HG03460 (cell line): Measurements from ENCODE around the gene LEF1.

Experiments
- ATAC-seq: cut with Tn5 transposase; IDR thresholded peaks from one replicate; pipeline ENCODE4 v1.9.1; 2021; ENCODE audit not compliant: unreplicated experiment

LEF1 gene

DNA sequence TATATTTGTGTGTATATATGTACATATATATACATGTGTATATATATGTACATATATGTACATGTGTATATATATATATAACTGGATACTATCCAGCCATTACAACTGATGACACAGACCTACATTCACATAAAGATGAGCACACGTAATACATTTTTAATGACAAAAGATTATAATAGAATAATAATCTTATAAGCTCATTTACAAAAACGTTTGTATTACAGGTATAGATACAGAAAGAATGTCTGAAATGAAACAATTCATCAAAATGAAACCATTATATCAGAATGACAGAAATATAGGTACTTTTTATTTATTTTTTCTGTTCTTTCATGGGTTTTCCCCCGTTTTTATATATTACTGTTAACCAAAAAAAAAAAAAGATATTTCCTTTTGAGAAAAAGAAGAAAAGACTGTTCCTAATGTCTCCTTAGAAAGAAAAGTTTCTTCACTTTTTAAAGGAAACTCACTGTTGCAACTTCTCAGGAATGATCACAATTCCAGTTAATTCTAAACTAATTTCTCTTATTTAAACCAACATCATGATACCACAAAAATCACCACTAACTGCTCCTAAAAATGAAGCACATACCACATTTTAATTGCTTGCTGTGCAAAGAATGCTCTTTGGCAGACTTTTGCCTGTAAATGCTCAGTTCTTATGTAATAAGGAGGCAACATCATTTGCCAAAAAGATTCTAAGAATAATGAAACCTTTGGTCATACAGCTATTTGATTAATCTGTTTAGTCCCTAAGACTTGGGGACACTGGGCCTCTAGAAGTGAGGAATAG is 18.9 kb downstream of the LEF1 start:
- ATAC-seq: no peak

DNA sequence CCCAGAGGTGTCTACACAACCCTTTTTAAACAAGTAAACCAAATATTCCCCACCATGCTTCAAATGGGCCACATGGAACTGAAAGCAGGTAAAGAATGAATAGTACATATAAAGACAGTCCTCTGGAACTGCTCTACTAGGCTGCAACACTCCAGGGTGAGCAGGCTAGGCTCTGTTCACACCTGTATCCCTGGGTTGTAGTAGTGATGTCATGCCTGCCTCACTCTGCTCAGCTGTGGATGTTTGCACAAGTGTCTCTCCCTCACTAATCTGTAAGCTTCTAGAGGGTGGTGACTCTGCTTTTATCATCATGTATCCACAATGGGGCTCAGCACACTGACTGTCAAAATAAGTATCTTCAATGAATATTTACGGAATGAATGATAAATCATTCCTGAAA is 20.4 kb downstream of the LEF1 start:
- no peak for ATAC-seq

DNA sequence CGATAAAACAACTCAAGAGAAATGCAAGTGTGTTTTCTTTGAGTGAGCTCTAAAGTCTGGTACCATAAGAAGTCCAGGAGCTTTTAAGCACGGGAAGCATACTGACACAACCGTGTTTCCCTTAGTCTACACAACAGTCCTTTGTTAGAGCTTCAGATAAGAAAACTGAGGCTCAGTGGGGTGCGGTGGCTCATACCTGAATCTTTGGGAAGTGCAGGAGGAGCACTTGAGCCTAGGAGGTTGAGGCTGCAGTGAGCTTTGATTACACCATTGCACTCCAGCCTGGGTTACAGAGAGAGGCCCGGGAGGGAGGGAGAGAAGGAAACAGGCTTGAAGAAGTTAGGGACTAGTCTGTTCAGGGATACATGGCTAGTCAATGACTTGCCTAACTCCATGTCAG is 21.9 kb downstream of the LEF1 start:
- ATAC-seq: no peak

DNA sequence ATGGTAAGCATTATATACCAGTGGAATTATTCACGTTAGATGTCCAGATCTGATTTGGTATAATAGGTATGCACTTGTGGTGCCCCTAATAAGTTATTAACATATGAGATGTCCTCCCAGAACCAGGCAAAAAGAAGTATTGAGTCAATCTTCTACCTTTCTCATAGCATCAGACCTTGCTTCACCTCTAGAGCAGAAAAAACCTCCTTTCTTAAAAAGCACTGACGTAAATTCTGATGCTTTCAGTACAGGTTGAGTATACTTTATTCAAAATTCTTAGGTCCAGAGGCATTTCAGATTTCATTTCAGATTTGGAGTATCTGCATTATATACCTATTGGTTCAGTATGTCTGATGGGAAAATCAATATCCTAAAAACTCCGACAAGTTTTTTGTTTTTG is 22.4 kb downstream of the LEF1 start:
- ATAC-seq: no peak

DNA sequence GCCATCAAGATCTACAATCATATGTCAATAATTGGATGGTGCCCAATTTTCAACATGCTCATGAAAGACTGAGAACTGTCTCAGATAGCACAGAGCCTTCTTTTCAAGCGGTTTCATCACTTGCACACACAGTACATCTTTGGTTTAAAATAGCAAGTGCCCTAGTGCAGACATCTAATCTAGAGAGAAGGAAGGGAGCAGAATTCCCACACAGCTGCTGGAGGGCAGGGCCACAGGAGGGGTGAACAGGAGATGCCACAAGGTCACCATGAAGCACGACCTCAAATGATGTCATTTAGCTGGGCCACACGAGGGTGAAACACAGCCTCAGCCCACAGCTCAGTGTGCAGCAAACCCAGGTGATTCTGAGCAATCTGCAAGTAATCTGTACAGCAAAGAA is 24.3 kb downstream of the LEF1 start:
- no peak for ATAC-seq

DNA sequence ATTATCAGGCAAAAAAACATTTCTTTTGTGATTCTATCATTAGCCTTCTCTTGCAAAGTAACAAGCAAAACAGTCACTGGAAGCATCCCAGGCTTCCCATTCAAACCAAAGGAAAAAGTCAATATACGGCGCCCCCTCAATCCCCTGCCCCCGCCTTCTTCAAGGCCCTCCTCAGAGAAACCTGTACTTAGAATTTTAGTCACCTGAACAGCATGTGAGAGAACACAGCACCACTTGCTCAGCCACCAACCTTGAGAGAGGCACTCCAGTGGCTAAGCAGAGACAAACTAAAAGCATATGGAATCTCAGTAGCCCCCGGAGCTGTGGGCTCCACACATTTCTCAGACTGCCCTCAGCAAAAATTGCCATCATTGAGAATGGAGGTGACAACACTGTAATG is 25.2 kb downstream of the LEF1 start:
- ATAC-seq: no peak

DNA sequence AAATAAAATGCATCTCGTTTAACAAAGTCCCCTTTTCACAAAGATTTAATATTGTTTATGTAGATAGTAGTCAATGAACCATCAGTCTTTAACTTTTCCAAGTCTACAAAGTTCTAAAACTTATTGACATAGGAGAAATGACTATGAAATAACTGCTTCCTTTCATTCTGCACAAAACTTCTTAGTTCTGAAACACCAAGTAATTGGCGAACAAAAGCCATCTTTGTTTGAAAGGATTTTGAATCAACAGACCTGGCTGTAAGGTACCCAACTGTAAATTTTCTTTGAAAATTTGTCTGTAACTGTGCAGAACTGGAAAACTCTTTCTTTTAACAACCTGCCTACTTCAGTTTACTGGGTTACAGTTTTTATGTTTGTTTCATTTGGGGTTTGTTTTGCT is 25.9 kb downstream of the LEF1 start:
- ATAC-seq: no peak

DNA sequence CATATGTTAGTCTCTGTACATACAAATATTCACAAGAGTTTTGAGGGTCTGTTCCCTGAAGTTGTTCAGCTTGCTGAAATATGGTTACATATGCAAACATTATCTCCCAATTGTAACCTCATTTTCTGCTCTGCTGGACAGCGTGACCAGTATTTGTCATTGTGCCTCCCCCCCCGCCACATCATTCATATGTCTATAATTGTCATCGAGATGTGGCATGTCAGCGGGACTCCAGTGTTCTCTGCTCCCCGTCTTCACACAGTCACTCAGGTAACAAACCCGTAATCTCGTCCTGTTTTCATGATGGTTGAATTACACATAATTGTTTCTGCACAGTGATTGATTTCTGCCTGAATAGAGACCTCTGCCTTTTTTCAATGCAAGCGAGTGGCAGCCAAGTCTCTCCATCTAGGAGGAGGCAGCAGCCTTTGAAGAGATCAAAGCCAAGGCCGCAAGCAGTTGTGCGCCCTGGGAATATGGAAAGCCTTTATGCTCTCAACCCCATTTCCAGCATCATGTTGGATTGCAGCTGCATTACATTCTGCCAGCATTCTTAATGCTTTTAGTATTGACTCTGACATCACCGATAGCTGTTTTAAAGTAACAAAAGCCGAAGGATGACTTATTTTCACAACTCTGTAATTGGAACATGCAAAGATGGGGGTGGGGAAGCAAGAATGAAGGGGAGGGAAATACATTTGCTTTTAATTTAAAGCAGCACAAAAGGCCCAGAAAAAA is 27.4 kb downstream of the LEF1 start:
- ATAC-seq: no peak

DNA sequence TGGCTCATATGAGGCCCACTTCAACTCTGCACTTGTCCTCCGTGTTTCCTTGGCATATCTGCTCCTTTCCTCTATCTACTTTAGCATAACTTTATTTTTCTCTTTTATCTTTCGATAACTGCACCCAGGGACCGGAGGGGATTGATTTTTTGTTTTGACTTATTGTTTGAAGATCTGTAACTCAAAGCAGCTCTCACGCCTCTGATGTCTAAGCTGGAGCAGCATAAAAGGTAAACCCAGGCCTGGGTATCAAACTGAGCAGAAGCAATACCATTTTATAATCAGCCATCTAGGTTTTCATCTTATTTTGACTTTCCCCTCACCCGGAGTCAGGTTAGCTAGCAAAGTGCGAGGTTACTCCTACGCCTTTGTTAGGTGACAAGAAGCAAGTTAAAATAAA is 28.4 kb downstream of the LEF1 start:
- ATAC-seq: no peak

DNA sequence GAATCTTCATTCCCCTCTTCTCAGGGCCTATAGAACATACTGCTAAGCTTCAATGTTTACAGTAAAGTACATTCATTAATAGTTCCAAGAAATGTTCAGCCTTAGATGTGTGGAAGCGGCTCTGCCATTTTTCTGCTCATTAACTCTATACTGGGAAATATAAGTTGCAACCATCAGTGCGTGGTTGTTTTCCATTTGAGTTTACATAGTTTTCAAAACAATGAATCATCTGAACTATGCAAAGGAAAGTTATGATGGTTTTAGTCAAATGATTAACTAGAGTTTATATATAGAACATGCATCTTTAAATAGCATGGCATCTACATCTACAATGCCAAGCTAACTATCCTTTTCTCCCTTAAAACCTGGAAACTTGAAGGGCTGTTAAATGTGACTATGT is 29.6 kb downstream of the LEF1 start:
- no peak for ATAC-seq

DNA sequence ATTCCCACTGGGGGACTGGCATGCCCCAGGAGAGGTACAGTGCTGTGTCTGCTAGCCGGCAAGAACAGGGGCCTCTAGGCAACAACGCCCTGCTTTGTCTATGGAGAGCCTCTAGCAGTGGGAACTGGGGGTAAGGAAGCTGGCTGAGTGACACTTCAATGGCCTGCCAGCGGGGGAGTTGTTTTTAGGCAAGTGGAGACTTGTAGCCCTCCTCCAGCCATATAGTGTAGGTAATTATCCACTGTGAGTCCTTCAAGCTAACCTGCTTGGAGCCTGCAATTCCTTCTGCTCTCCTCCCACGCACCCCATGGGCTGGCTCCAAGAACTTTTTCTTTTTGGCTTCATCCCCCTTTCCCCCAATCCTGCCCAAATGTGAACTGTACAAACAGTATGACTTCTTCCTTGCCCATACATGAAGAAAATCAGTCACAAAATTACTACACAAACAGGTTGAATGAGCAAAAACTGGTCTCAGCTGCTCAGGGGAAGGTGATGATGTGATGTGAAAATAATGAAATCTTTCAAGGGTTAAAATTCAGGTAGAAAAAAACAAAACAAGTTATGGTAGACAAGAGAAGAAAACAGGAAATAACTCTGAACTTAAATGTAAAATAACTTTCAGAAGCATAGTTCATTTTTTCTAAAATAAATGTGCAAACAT is 33.1 kb downstream of the LEF1 start:
- no peak for ATAC-seq

DNA sequence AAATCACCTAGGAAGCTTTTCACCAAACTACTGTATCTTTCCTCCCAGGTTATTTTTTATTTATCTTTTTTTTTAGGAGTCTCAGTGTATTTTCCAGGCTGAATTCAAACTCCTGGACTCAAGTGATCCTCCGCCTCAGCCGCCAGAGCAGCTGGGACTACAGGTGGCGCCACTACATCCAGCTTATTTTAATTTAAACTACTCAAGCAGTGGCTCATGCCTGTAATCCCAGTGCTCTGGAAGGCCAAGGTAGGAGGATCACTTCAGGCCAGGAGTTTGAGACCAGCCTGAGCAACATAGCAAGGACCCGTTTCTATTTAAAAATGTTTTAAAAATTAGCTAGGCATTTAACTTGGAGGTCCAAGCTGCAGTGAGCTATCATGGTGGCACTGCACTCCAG is 37.8 kb downstream of the LEF1 start:
- no peak for ATAC-seq

DNA sequence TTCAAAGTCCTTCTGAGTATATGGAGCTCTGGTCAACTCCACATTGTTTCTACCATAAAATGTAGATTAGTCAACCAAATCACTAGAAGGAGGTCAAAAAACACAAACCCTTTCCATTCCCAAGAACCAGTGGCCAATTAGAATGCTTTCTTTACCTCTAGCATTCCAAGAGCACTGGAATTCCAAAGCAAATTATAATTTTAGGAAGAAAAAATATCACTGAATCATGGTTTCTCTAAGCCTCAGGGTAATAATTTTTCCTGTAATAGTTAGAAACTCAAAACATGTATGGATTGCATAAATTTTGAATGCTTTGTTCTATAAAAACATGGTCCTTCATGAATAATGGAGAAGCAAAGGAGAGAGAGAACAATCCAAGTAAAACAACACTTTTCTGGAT is 39.5 kb downstream of the LEF1 start:
- no peak for ATAC-seq

DNA sequence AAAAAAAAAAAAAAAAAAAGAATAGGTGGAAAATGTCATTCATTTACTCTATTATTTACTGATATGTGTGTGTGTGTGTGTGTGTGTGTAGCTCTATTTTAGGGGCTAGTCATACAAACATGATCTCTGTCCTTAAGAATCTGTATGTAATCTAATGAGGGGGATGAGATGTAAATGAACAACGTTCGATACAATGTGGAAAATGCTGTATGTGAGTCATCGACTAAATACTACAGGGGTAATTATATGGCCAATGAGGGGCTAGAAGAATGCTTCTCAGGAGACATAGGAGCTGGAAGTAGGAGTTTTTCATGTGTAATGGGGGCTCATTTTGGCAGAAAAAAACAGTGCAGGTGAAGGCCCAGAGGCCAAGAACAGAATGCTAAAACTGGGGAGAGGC is 41.9 kb downstream of the LEF1 start:
- no peak for ATAC-seq

DNA sequence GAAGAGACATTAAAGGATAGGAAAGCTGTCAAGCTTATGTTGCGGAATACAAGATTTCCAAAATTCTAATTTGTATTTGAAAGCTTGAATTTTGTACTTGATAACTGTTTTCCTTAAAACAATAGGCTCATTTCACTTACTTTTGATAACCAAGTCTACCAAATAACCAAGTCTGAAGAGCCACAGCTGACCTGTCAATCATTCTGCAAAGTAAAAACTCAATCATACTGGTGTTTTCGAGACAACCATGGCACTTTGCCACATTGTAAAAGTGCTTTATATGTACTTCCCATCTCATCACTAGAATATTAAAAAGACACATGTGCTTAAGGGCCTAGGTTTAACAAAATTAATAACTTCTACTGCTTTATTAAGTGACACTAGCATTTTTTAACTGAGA is 47.9 kb downstream of the LEF1 start:
- ATAC-seq: no peak

DNA sequence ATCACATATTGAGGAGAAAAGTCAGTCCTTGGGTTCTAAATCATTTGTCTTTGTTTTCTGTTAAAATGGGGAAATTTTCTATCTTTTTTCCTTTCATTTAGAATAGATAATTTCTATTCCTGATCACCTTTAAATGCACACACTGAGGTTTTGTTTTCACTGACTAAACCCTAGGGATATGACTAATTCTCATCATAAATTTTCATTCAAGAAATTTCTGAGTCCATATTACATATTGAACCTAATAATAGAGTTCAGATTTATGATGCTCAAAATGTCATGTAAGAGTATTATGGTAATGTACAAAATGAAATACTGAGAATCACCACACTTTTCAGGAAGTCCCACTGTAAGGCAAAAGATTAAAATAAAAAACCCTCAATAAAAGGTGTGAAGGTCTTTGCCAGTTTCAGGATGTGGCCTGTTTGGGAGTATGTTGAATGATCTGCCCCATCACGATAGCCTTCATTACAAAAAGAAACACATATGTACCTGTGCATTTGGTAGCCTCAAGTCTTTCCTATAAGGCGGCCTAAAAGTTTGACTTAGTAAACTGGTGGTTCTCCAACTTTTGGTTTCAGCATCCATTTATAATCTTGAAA is 49.4 kb downstream of the LEF1 start:
- ATAC-seq: no peak

DNA sequence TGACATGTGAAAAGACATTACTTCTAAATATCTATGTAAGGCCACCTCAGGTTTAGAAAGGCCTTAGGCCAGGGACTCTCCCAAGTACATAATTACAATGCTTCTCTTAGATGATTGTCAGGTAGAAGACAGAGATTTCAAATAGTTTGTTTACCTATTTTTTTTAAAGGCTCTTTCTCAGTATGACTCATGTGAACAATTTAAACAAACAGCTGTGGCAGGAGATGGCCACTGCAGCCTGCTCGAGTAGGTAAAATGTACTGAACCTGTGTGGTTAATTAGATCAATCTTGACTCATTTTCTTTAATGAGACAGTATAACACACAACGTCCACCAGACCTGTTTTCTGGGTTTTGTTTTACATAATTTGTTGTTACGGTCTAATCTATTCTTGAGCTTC is 50.2 kb downstream of the LEF1 start:
- ATAC-seq: peak; percentile 87

DNA sequence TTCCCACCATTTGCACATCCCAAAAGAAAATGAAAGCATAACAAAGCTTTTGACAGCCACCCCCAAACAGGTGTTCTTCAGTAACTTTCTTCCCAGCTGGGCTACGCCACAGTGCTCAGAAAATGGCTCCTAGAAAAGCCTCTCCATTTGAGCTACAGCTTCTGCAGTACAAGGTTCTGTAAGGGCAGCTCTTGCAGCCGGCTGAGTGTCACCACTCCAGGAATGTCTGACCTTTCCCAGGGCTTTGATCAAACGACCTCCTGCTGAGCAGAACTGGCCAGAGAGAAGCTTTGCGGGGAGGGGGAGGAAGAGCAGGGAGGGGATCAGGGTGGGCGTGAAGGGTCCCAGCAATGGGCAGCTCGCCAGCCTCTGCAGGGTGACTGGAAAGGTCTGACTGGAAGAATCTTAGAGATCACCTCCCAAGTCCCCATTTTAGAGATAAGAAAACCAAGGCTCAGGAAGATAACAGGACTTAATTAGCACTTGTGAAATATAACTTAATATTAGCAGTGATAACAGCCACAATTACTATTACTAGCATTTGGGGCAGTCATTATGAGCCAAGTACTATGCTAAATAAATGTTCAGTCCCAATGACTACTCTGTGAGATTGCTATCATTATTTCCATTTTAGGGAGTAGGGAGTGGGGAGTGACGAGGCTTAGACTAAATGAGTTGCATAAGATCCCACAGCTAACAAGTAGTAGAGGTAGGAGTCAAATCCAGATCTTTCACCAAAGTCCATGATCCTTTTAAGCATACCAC is 51.1 kb downstream of the LEF1 start:
- ATAC-seq: no peak

DNA sequence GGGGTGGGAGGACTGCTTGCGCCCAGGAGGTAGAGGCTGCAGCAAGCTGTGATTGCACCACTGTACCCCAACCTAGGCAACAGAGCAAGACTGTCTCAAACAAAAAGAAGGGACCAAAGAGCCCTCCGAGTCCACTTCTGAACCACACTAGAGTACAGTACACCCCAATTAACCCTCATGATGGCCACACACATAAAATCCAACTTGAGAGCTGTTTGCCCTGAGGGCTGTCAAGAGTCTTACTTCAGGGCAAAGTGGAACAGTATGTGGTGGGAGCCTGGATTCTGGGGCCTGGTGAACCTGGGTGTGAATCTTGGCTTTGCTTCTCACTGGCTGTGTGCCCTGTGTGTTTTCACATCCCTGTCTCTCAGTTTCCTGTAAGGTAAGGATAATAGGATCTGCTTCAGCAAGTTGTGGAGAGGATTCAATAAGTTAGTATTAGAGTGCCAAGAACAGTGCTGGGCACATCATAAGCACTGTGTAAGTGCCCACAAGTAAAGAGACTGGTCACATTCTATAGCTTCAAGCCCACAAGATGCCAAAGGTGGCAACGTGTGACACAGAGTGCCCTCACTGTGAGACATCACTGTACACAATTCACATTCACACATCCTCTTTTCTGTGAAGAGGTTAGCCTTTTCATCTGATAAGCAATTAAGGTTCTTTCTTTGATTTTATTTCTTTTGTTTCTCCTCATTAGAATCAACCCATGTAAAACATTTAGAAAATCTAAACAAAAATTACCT is 52.1 kb downstream of the LEF1 start:
- peak; percentile 32 for ATAC-seq

DNA sequence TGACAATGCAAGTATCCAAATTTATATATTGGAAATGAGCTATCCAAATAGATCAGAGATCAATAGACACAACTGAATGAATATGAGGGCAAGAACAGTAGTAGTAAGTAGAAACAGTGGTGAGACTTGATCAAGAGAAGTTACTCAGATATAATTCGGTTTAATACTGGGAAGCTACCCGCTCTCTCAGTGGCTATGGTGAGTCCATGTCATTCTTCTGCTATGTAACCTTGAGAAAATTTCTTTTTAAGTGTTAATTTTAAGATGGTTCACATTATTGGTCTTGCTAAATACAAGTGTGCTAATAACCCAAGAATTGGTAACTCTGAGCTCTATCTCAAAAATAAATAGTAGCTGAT is 53.6 kb downstream of the LEF1 start:
- ATAC-seq: no peak
